ENCODE measurements around the gene ITFG1.

The ITFG1 gene

GRCh38 chr16:47317465-47318240 is 143.2 kb downstream of the ITFG1 start:
- DNase-seq = no peak

- DNase-seq = no peak
Observed at GRCh38 chr16:47316442-47317015, 144.3 kb downstream of the ITFG1 start.

- DNase-seq = no peak
Observed at GRCh38 chr16:47311738-47312505, 148.9 kb downstream of the ITFG1 start.

- no peak for DNase-seq
Observed at GRCh38 chr16:47310792-47311211, 150.1 kb downstream of the ITFG1 start.

- DNase-seq = no peak
Observed at GRCh38 chr16:47309581-47310312, 151.1 kb downstream of the ITFG1 start.

- DNase-seq = no peak
Observed at GRCh38 chr16:47308601-47309000, 152.3 kb downstream of the ITFG1 start.

GRCh38 chr16:47304563-47304962 is 156.3 kb downstream of the ITFG1 start:
- no peak for DNase-seq

GRCh38 chr16:47299587-47299986 is 161.3 kb downstream of the ITFG1 start:
- DNase-seq = no peak

GRCh38 chr16:47284999-47285398 is 175.9 kb downstream of the ITFG1 start:
- DNase-seq = no peak

- no peak for DNase-seq
Observed at GRCh38 chr16:47278306-47278970, 182.4 kb downstream of the ITFG1 start.

- DNase-seq = no peak
Observed at GRCh38 chr16:47276522-47276921, 184.3 kb downstream of the ITFG1 start.

- DNase-seq = no peak
Observed at GRCh38 chr16:47262938-47263337, 197.9 kb downstream of the ITFG1 start.

- no peak for DNase-seq
Observed at GRCh38 chr16:47260503-47260902, 200.4 kb downstream of the ITFG1 start.

- no peak for DNase-seq
Observed at GRCh38 chr16:47258874-47259461, 201.9 kb downstream of the ITFG1 start.

- no peak for DNase-seq
Observed at GRCh38 chr16:47254756-47255155, 206.1 kb downstream of the ITFG1 start.

- DNase-seq = no peak
Observed at GRCh38 chr16:47250983-47251382, 209.9 kb downstream of the ITFG1 start.

GRCh38 chr16:47247690-47248089 is 213.2 kb downstream of the ITFG1 start:
- peak; percentile 9 for DNase-seq

- no peak for DNase-seq
Observed at GRCh38 chr16:47244206-47244605, 216.7 kb downstream of the ITFG1 start.

GRCh38 chr16:47241061-47241460 is 219.8 kb downstream of the ITFG1 start:
- DNase-seq = no peak

- DNase-seq = no peak
Observed at GRCh38 chr16:47236716-47237115, 224.1 kb downstream of the ITFG1 start.

- DNase-seq = no peak
Observed at GRCh38 chr16:47230296-47230695, 230.6 kb downstream of the ITFG1 start.

Measured in NCI-H774 (cell line).